Activated T-helper 1 cell treated with Interleukin-2 at 50 U/mL for 16 hours (primary cell): Measurements from ENCODE around the gene TNFRSF25.
A peak's percentile ranks its signal among the peaks of the same experiment; 100 is the strongest.

Experiments used
- DNase-seq: peaks from one replicate; pipeline ENCODE4 v3.0.0-alpha.2; 2020; ENCODE audit warnings: low read depth

Gene TNFRSF25

GRCh38 chr1:6466023-6466422 is at the start of gene TNFRSF25:
TNFRSF25 (minus strand) TSS chr1:6466173; CDS start chr1:6466107, 66 bp downstream.
- DNase-seq, result peak; percentile 47

GRCh38 chr1:6515771-6516170 is 49.8 kb upstream of the TNFRSF25 start:
- no peak for DNase-seq

- no peak for DNase-seq
These were observed 47.4 kb upstream of the TNFRSF25 start for GRCh38 chr1:6513320-6513801.

- DNase-seq, result no peak
These were observed 46.9 kb upstream of the TNFRSF25 start for GRCh38 chr1:6512908-6513280.

- no peak for DNase-seq
These were observed 46.4 kb upstream of the TNFRSF25 start for GRCh38 chr1:6512245-6512907.

- DNase-seq, result no peak
These were observed 45.7 kb upstream of the TNFRSF25 start for GRCh38 chr1:6511561-6512244.

GRCh38 chr1:6511056-6511455 is 45.1 kb upstream of the TNFRSF25 start:
- no peak for DNase-seq

- DNase-seq, result no peak
These were observed 44.5 kb upstream of the TNFRSF25 start for GRCh38 chr1:6510493-6510892.

GRCh38 chr1:6509919-6510291 is 43.9 kb upstream of the TNFRSF25 start:
- DNase-seq, result no peak

GRCh38 chr1:6509220-6509918 is 43.4 kb upstream of the TNFRSF25 start:
- DNase-seq, result no peak

- no peak for DNase-seq
These were observed 42.8 kb upstream of the TNFRSF25 start for GRCh38 chr1:6508816-6509189.

- DNase-seq, result no peak
These were observed 42.3 kb upstream of the TNFRSF25 start for GRCh38 chr1:6508154-6508815.

GRCh38 chr1:6507461-6507911 is 41.5 kb upstream of the TNFRSF25 start:
- DNase-seq, result no peak

- no peak for DNase-seq
These were observed 41.1 kb upstream of the TNFRSF25 start for GRCh38 chr1:6507037-6507428.

GRCh38 chr1:6506210-6507036 is 40.5 kb upstream of the TNFRSF25 start:
- no peak for DNase-seq

- no peak for DNase-seq
These were observed 39.6 kb upstream of the TNFRSF25 start for GRCh38 chr1:6505367-6506209.

GRCh38 chr1:6504887-6505286 is 38.9 kb upstream of the TNFRSF25 start:
- no peak for DNase-seq

- no peak for DNase-seq
These were observed 38.1 kb upstream of the TNFRSF25 start for GRCh38 chr1:6503884-6504602.

- DNase-seq, result no peak
These were observed 36.3 kb upstream of the TNFRSF25 start for GRCh38 chr1:6502000-6502891.
